Measurements from ENCODE around the gene C4orf36. TPM values are rescaled to one million over a fixed set of nuclear protein-coding genes. Genes with fewer than 3 reads are reported as not detected.

The C4orf36 gene
- total RNA-seq, 2 donors from 2014 or later: not detected

DNA sequence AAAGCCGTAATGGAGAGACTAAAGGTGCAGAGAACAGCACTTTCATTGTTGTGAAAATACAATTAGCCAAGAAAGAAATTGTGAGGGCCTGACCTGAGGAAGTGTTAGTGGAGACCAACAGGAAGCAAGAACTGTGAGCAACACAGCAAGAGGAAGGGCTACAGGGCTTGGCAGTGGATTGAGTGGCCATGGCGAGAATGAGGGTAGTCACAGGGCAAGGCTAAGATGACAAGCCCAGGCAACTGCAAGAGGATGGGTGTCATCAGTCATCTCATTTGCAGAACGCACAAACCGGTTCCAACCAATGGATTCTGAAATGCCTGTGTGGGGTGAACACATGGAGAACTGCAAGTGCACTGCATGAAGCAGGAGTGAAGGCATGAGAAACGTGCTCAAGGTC, 46.6 kb downstream of the C4orf36 start:
- ATAC-seq (ENCODE audit: insufficient number of reproducible peaks, low FRiP score, low read depth): no peak

DNA sequence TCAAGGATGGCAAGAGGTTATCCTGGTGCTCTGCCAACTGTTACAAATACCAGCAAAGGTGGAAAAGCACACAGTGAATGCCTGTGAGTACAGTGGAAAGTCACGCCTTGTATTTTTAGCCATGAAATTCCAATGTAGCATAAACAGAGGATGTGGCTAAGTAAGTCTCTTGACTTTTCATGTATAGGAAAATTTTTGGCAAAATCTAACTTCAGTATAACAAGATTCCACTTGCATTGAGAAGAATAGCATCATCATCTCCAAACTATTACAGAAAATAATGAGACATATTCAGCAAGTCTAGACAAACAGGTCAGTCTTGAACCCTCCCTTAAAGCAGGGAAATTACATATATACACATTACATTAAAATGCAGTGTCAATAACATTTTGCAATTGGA, 50.9 kb downstream of the C4orf36 start:
- DNase-seq (ENCODE audit: low spot score) (no peak), ATAC-seq (ENCODE audit: insufficient number of reproducible peaks, low FRiP score, low read depth) (no peak)
- no peaks in the 10 kb centered on the region for H3K36me3 ChIP-seq
- no peak overlapping the region for H3K27ac ChIP-seq
- H3K4me3 ChIP-seq: no peak overlapping the region
- H3K27me3 ChIP-seq (replicated peaks; ENCODE audit: insufficient read depth): no peaks in the 10 kb centered on the region
- no peaks in the 10 kb centered on the region for H3K9me3 ChIP-seq
- TF ChIP-seq, protein P1, sequence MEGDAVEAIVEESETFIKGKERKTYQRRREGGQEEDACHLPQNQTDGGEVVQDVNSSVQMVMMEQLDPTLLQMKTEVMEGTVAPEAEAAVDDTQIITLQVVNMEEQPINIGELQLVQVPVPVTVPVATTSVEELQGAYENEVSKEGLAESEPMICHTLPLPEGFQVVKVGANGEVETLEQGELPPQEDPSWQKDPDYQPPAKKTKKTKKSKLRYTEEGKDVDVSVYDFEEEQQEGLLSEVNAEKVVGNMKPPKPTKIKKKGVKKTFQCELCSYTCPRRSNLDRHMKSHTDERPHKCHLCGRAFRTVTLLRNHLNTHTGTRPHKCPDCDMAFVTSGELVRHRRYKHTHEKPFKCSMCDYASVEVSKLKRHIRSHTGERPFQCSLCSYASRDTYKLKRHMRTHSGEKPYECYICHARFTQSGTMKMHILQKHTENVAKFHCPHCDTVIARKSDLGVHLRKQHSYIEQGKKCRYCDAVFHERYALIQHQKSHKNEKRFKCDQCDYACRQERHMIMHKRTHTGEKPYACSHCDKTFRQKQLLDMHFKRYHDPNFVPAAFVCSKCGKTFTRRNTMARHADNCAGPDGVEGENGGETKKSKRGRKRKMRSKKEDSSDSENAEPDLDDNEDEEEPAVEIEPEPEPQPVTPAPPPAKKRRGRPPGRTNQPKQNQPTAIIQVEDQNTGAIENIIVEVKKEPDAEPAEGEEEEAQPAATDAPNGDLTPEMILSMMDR (IDR thresholded peaks at IDR 0.05): no peak
- H3K4me1 ChIP-seq (ENCODE audit: control insufficient read depth in 1 of 2, low read depth in 2 of 2): no peaks in the 10 kb centered on the region

More for the DNA sequence above, 46.6 kb downstream of the C4orf36 start:
- Histone ChIP-seq H3K27ac (no peak overlapping the region), H3K36me3 (no peaks in the 10 kb centered on the region), H3K4me3 (no peak overlapping the region), H3K4me1 (ENCODE audit: control insufficient read depth in 1 of 2, low read depth in 2 of 2) (peaks cover 0 to 18% of the 10 kb centered on the region in 2 donors), H3K27me3 (replicated peaks; ENCODE audit: insufficient read depth) (no peaks in the 10 kb centered on the region), H3K9me3 (no peaks in the 10 kb centered on the region)
- TF ChIP-seq, protein P1 (IDR thresholded peaks at IDR 0.05): no peak
- no peak for DNase-seq (ENCODE audit: low spot score)

DNA sequence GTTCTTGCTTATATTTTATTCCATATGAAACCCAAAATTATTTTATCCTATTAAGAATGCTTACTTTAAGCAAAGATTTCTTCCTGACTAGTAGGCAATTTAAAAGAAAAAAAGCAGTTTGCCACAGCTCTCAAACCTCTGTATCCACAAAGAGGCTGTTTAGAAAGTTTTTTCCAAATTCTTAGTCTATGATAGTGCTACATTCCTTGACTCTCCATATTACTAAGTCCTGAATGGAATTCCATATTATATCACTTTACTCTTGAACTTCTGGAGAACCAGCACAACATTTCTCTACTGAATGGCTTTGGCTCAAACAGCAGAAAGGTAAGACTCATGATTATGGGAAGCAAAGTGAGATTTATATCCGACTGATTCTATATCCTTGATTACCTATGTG, 51.4 kb downstream of the C4orf36 start:
- no peaks in the 10 kb centered on the region for H3K4me1 ChIP-seq (ENCODE audit: control insufficient read depth in 1 of 2, low read depth in 2 of 2)
- TF ChIP-seq, protein P1 (IDR thresholded peaks at IDR 0.05): no peak
- no peak overlapping the region for H3K4me3 ChIP-seq
- ATAC-seq (ENCODE audit: insufficient number of reproducible peaks, low FRiP score, low read depth) (no peak), DNase-seq (ENCODE audit: low spot score) (no peak)
- no peaks in the 10 kb centered on the region for H3K9me3 ChIP-seq
- no peaks in the 10 kb centered on the region for H3K27me3 ChIP-seq (replicated peaks; ENCODE audit: insufficient read depth)
- H3K27ac ChIP-seq: no peak overlapping the region
- no peaks in the 10 kb centered on the region for H3K36me3 ChIP-seq

DNA sequence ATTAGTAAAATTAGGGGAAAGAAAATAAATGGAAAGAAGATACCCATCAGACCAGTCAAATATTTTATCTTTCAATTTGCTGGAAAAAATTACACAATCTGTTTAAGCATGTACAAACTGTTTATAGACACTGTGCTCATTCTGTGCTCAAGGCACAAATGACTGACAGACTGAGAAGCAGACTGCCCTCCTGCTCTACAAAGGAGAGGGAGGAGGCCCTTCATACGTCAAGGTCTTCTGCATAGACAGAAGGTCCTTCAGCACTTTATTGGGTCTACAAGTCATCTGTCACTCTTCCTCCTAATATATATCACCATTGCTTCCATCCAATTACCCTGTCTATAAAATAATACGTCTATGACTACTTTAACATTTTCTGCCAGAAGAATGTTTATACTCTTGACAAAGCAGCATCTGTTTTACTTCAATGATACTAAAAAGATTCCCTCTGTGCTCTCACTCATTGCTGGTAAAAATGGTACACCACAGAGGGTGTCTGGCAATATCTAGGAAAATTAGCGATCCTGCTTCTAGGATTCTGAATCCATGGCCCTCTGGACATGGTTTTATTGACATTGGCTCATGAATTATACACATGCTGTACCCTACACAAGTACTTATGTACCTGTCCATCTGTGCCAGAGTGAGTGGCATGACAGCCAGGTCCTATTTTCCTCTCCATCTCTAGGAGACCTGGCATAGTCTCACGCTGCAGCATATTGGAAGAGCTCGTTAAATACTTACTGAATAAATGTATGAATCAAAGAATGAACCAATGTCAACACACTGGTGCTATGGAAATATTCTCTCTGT, 54.3 kb downstream of the C4orf36 start:
- H3K4me1 ChIP-seq (ENCODE audit: control insufficient read depth in 1 of 2, low read depth in 2 of 2): no peaks in the 10 kb centered on the region
- TF ChIP-seq, protein P1 (IDR thresholded peaks at IDR 0.05): no peak
- no peak for ATAC-seq (ENCODE audit: insufficient number of reproducible peaks, low FRiP score, low read depth)
- no peaks in the 10 kb centered on the region for H3K27me3 ChIP-seq (replicated peaks; ENCODE audit: insufficient read depth)
- H3K36me3 ChIP-seq: no peaks in the 10 kb centered on the region
- H3K27ac ChIP-seq: no peak overlapping the region
- H3K9me3 ChIP-seq: no peaks in the 10 kb centered on the region
- no peak for DNase-seq (ENCODE audit: low spot score)
- no peak overlapping the region for H3K4me3 ChIP-seq

DNA sequence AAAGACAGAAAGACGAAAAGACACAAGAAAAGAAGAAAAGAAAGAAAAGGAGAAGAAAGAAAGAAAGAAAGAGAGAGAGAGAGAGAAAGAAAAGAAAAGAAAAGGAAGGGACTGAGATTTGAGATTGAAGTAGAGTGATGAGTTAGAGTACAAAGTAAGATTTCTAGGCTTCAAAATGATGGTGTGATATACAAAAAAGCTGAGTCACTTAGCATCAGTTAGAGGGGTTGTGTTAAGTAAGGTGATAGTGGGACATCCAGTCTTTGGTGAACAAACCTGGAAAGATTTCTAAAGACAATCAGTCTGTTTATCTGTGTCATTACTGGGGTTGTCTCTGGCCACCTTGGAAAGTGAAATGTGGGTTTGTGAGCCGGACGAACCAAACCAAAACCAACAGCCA, 56.5 kb downstream of the C4orf36 start:
- TF ChIP-seq, protein P1 (IDR thresholded peaks at IDR 0.05): no peak

More for the DNA sequence above, 56.5 kb downstream of the C4orf36 start:
- no peak for DNase-seq (ENCODE audit: low spot score)
- H3K27me3 ChIP-seq (replicated peaks; ENCODE audit: insufficient read depth): no peaks in the 10 kb centered on the region
- H3K4me3 ChIP-seq: no peak overlapping the region
- no peaks in the 10 kb centered on the region for H3K4me1 ChIP-seq (ENCODE audit: control insufficient read depth in 1 of 2, low read depth in 2 of 2)
- no peak for ATAC-seq (ENCODE audit: insufficient number of reproducible peaks, low FRiP score, low read depth)
- no peaks in the 10 kb centered on the region for H3K36me3 ChIP-seq
- no peak overlapping the region for H3K27ac ChIP-seq
- no peaks in the 10 kb centered on the region for H3K9me3 ChIP-seq
